ENCODE measurements around the gene MTMR2.

MTMR2 gene

DNA sequence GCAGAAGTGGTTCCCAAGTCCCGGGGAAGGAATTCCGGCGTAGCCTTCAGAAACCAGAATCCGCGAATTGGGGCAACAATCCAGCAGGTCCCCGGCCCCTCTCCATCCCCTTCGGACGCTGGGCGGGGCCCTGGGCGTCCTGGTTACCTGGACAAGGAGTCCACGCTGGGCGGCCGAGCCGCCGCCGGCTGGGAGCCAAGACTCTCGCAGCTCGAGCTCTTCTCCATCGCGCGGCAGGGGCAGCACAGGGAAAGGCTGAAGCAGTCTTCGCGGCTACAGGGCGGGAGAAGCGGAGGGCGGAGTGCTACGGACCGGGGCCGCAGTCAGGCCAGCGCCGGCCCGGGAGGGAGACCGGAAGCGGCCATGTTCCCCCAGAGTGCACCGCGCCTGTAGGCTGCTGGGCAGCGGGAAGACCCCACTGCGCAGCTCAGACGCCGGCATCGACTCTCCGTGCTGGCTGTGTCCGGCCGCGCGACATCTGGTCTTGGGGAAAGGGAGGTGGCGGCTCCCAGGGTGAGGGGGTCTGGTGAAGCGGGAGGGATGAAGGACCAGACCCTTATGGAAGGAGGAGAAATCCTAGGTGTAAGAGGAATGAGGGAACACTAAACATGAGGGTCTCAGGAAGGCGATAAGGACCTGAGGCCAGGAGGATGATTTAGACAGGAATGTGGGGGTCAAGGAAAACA lies at the start of gene MTMR2:
Gene MTMR2 (minus strand): TSS at position 380 of the 686 bp plus-strand sequence. CDS start 153 bp downstream, at position 227.
- peak; percentile 35 for DNase-seq (ENCODE audit: low spot score)

DNA sequence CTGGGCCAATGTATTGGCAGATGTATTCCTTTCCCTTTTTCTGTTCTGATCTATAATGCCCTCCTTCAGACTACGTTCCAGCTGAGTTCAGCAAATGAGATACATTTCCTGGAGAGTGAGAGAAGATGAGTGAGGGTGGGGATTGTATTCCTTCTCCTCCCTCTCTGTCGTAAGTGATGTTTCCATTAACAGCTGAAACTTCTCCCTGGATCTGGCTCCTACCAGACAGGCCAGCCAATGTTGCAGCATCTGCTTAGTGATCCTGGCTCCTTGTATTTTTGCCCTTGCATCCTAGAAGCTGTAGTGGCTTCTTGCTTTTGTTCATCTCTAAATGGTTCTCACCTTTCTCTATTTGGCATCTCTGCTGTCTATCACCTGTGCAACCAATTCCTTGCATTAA lies 48.2 kb upstream of the MTMR2 start:
- no peak for DNase-seq (ENCODE audit: low spot score)

DNA sequence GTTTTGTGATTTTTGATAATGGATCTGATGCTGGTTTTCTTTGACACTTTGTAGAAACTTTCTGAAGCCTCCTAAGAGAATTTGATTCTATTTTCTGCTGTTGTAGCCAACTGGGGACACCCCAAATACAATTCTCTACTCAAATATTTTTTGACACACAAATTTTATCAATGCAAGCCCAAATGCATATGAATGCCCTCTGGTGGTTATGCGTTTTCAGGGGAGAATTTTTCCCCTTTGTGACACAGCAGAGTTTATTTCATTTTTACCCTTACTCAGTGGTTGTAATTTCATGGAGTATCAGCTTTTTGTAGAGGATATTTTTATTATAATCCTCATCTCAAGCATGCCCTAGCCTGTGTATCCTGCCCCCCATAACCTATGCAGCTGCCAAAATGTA lies 44.7 kb upstream of the MTMR2 start:
- no peak for DNase-seq (ENCODE audit: low spot score)

GRCh38 chr11:95964281-95964680 lies 40.4 kb upstream of the MTMR2 start:
- DNase-seq (ENCODE audit: low spot score), result no peak

DNA sequence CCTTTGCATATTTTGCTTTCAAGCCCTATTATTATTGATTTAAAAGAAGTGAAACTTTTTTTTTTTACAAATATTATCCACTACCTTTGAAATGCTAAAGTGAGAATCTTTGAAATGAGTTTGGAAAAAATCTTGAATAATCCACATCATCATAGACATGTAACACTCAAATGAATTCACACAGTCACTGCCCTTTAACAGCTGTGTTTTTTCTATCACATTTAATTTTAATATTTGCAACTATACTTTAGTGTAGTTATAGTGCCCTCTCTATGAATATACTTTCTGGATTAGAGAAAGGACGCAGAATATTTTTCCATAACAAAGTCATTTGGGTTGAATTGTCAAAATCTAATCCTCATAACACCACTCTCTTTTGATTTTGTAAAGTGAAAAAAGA lies 37.9 kb upstream of the MTMR2 start:
- DNase-seq (ENCODE audit: low spot score), result no peak

DNA sequence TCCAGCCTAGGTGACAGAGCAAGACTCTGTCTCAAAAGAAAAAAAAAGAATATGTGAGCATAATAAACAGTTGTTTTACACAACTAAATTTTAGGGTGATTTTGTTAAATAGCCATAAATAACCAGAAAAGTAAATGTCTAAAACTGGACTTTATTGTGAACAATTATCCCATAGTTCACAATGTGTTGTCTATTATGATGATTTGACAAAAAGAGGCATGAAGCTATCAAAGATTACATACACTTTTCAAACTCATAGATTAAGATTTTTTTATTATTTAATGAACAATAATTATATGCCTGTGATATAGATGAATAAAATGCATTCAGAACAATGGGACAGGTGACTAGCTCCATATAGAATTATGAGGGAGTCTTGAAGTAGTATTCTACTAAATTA lies 27.0 kb upstream of the MTMR2 start:
- no peak for DNase-seq (ENCODE audit: low spot score)

GRCh38 chr11:95948637-95949036 lies 24.7 kb upstream of the MTMR2 start:
- DNase-seq (ENCODE audit: low spot score), result no peak

DNA sequence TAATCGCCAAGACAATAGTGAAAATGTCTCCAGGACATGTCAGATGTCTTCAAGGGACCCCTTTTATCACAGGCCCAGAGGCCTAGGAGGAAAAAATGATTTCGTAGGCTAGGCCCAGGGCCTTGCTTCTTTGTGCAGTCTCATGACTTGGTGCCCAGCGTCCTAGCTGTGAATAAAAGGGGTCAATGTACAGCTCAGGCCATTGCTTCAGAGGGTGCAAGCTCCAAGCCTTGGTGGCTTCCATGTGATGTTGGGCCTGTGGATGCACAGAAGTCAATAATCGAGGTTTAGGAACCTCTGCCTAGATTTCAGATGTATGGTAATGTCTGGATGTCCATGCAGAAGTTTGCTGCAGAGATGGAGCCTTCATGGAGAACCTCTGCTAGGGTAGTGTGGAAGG lies 20.7 kb upstream of the MTMR2 start:
- no peak for DNase-seq (ENCODE audit: low spot score)

DNA sequence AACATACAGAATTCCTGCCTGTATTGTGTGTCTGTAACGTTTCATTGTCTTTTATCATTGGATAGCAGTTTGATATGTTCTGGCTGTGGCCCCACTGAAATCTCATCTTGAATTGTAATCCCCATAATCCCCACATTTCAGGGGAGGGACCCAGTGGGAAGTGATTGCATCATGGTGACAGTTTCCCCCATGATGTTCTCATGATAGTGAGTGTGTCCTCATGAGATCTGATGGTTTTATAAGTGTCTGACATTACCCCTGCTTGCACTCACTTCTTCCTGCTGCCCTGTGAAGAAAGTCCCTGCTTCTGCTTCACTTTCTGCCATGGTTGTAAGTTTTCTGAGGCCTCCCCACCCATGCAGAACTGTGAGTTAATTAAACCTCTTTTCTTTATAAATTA lies 19.6 kb upstream of the MTMR2 start:
- no peak for DNase-seq (ENCODE audit: low spot score)

GRCh38 chr11:95939091-95939490 lies 15.2 kb upstream of the MTMR2 start:
- no peak for DNase-seq (ENCODE audit: low spot score)

GRCh38 chr11:95937358-95937757 lies 13.5 kb upstream of the MTMR2 start:
- DNase-seq (ENCODE audit: low spot score), result no peak

GRCh38 chr11:95933594-95933993 lies 9.7 kb upstream of the MTMR2 start:
- no peak for DNase-seq (ENCODE audit: low spot score)

GRCh38 chr11:95931916-95932315 lies 8.0 kb upstream of the MTMR2 start:
- DNase-seq (ENCODE audit: low spot score), result no peak

DNA sequence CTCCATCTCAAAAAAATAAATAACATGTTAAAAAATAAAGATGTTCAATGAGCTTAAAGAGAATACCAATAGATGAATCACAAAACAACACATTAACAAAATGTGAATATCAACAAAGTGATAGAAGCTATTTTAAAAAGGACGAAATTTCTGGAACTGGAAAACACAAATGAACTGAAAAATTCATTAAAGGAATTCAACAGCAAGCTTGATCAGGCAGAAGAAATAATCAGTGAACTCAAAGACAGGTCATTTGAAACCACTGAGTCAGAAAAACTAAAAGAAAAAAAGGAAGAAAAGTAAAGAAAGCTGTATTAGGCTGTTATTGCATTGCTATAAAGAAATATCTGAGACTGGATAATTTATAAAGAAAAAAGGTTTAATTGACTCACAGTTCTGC lies 7.0 kb upstream of the MTMR2 start:
- no peak for DNase-seq (ENCODE audit: low spot score)

DNA sequence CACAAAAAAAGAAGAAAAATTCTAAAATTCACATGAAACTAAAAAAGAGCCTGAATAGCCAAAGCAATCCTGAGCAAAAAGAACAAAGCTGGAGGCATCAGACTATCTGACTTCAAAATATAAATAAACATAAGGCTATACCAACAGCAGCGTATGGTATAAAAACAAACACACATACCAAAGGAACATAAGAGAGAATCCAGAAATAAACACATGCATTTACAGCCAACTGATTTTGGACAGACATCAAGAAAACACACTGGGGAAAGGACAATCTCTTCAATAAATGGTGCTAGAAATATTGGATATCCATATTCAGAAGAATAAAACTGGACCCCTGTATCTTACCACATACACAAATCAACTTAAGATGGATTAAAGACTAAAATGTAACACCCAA lies 2.8 kb upstream of the MTMR2 start:
- no peak for DNase-seq (ENCODE audit: low spot score)

DNA sequence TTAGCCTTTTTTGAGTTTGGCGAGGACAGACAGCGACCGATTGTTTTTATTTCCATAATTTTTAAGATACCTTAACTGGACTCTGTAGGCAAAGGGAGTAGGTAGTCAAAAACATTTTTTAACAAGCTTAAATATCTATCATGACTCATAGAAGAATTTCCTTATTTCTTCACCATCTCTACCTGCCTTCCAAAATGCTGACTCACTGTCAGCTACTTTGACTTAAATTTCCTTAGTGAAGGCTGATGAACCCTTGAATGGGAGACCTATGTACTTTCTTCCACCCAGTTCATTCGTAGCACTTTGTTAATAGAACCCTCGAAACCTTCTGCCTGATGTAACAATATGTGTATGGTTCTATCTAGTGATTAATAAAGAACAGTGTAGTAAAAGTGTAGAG lies 1.1 kb upstream of the MTMR2 start:
- DNase-seq (ENCODE audit: low spot score), result no peak

GRCh38 chr11:95924414-95924760 lies 480 bp upstream of the MTMR2 start:
- no peak for DNase-seq (ENCODE audit: low spot score)

DNA sequence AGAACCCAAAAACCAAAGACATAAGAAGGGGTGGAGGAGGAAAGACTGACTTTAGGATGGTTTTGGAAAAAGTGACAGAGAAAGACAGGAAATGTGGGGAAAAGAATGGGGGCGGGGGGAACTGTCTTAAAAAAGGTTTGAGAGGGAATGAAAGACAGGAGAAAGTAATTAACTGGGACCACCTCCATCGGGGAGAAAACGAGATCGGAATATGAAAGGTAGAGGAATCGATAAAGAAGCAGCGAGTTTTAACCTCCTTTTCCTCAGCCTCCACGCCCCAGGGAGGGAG lies 524 bp downstream of the MTMR2 start:
- DNase-seq (ENCODE audit: low spot score), result no peak

DNA sequence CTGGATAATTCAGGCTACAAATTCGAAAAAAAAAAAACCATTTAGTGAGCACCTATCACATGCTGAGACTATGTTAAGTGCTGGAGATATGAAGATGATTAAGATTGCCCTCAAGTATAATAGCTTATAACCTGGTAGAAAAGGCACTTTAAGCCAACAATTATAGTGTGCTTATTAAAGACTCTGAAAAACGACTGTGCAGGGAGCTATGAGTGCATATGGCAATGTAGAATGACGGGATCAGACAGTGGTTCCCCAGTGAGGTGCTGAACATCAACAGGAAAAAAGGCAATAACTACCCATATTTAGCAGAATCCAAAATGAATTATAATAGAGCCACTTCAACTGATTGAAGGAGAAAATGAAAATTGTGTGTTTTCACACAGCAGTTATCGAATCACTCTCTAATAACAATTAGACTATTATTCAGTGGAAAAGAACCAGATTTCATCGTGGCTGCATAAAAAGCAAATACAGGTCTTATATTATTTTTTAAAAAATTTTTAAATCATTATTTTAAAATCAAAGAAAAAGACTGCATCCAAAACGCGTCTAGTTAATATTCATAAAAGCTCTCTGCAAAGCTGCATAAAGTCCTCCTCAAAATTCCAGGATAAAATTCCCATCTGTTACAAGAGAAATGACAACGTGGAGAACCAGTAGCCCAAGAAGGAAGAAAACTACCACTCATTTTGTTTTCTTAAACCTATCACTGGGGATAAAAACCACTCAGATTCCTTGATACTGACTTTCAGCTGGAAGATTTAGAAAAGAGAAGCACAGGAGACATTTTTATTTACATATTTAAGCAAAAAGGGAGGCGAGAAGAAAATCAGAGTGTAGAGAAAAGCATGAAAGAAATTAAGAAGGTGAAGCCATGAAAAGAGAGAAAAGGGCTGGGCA lies 1.1 kb downstream of the MTMR2 start:
- no peak for DNase-seq (ENCODE audit: low spot score)

DNA sequence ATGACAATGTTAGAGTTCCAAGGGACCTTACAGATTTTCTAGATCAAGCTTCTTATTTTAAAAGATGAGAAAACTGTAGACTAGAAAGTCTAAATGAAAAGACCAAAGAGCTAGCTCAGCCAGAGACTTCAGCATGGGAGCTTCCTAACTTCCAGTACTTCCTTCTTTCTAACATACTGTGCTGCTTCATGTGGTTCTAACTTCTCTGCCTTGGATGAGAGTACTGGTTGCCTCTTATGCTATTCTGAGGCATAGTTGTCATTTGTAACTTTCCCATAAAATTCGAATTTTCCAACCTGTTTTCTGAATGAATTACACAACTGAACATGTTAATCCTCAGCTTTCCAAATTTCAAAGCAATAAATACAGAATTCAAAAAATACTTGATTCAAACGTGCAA lies 1.8 kb downstream of the MTMR2 start:
- DNase-seq (ENCODE audit: low spot score), result no peak

- no peak for DNase-seq (ENCODE audit: low spot score)
Measured at GRCh38 chr11:95920460-95921105, 3.3 kb downstream of the MTMR2 start.

GRCh38 chr11:95919514-95919913 lies 4.4 kb downstream of the MTMR2 start:
- no peak for DNase-seq (ENCODE audit: low spot score)

GRCh38 chr11:95918720-95919119 lies 5.2 kb downstream of the MTMR2 start:
- DNase-seq (ENCODE audit: low spot score), result no peak
